Stimulated activated CD8-positive, alpha-beta memory T cell treated with anti-CD3 and anti-CD28 coated beads, Interleukin-12 subunit alpha, Interleukin-12 subunit beta, amount 100 ng/mL, for 24 hours (primary cell): ENCODE data around the gene WWOX.

ENCODE experiments used
- DNase-seq: peaks from one replicate; pipeline ENCODE4 v3.0.0-alpha.2; 2020; ENCODE audit errors: extremely low read depth

The WWOX gene

GRCh38 chr16:79175286-79176057 is 1076.0 kb downstream of the WWOX start:
- no peak for DNase-seq

GRCh38 chr16:79177018-79177417 is 1077.6 kb downstream of the WWOX start:
- DNase-seq: no peak

GRCh38 chr16:79181419-79181818 is 1082.0 kb downstream of the WWOX start:
- no peak for DNase-seq

- DNase-seq: no peak
Measured at GRCh38 chr16:79182616-79183015, 1083.2 kb downstream of the WWOX start.

- no peak for DNase-seq
Measured at GRCh38 chr16:79183571-79183970, 1084.1 kb downstream of the WWOX start.

GRCh38 chr16:79184464-79185030 is 1085.1 kb downstream of the WWOX start:
- no peak for DNase-seq

GRCh38 chr16:79185711-79186110 is 1086.3 kb downstream of the WWOX start:
- DNase-seq: no peak

GRCh38 chr16:79186196-79186595 is 1086.7 kb downstream of the WWOX start:
- no peak for DNase-seq

GRCh38 chr16:79188115-79188738 is 1088.8 kb downstream of the WWOX start:
- DNase-seq: no peak

- DNase-seq: no peak
Measured at GRCh38 chr16:79188739-79189122, 1089.3 kb downstream of the WWOX start.

- no peak for DNase-seq
Measured at GRCh38 chr16:79190542-79190941, 1091.1 kb downstream of the WWOX start.

GRCh38 chr16:79191933-79192332 is 1092.5 kb downstream of the WWOX start:
- no peak for DNase-seq

GRCh38 chr16:79192904-79193303 is 1093.5 kb downstream of the WWOX start:
- no peak for DNase-seq

- DNase-seq: no peak
Measured at GRCh38 chr16:79194291-79194690, 1094.8 kb downstream of the WWOX start.

GRCh38 chr16:79195938-79196337 is 1096.5 kb downstream of the WWOX start:
- no peak for DNase-seq

- no peak for DNase-seq
Measured at GRCh38 chr16:79201436-79201835, 1102.0 kb downstream of the WWOX start.

- no peak for DNase-seq
Measured at GRCh38 chr16:79202977-79203376, 1103.5 kb downstream of the WWOX start.

- no peak for DNase-seq
Measured at GRCh38 chr16:79204486-79204885, 1105.0 kb downstream of the WWOX start.

GRCh38 chr16:79206889-79207288 is 1107.4 kb downstream of the WWOX start:
- DNase-seq: no peak

- DNase-seq: no peak
Measured at GRCh38 chr16:79209308-79209707, 1109.9 kb downstream of the WWOX start.

- DNase-seq: no peak
Measured at GRCh38 chr16:79210607-79211006, 1111.2 kb downstream of the WWOX start.

- DNase-seq: no peak
Measured at GRCh38 chr16:79211586-79211985, 1112.1 kb downstream of the WWOX start.

- no peak for DNase-seq
Measured at GRCh38 chr16:79212114-79212791, 1112.8 kb downstream of the WWOX start.
